HUES6 (cell line): Measurements from ENCODE around the gene TEK.

Experiments used
- H3K27ac ChIP-seq: 2 replicates; pipeline ENCODE4 v1.7.0; 2013; ENCODE audit warnings: low read depth, mild to moderate bottlenecking, low read length, inconsistent platforms
- H3K27me3 ChIP-seq: 2 replicates; pipeline ENCODE4 v1.6.1; 2013; ENCODE audit warnings: low read length; ENCODE audit not compliant: control insufficient read depth, insufficient read depth
- H3K36me3 ChIP-seq: 2 replicates; pipeline ENCODE4 v1.6.1; 2013; ENCODE audit warnings: low read length; ENCODE audit not compliant: control insufficient read depth, insufficient read depth
- H3K4me1 ChIP-seq: 2 replicates; pipeline ENCODE4 v1.6.1; 2013; ENCODE audit warnings: low read length; ENCODE audit not compliant: control insufficient read depth, insufficient read depth
- H3K4me3 ChIP-seq: 2 replicates; pipeline ENCODE4 v1.5.1; 2013; ENCODE audit warnings: low read depth, low read length
- H3K9ac ChIP-seq: one replicate; pipeline ENCODE4 v1.6.1; 2013; ENCODE audit warnings: mild to moderate bottlenecking, low read length
- H3K9me3 ChIP-seq: 2 replicates; pipeline ENCODE4 v1.6.1; 2013; ENCODE audit warnings: low read depth, low read length; ENCODE audit not compliant: control insufficient read depth, insufficient read depth

Gene TEK

DNA sequence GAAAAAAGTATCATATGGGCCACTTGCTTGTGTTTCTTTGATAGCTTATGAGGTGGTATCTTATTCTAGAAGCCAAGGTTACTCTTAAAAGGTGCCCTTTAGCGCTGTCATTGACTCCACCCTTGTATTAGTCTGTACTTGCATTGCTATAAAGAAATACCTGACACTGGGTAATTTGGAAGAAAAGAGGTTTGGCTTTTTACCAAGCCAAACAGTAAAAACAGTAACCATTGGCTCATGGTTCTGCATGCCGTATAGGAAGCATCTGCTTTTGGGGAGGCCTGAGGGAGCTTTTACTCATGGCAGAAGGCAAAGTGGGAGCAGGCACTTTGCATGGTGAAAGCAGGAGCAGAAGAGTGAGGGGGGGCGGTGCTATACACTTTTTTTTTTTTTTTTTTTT, 87.4 kb downstream of the TEK start:
- Histone ChIP-seq H3K36me3 (no peaks in the 10 kb centered on the region), H3K4me1 (peaks cover 7% of the 10 kb centered on the region; the same call in 1 of the 2 replicates), H3K27me3 (no peaks in the 10 kb centered on the region), H3K27ac (no peak overlapping the region), H3K4me3 (no peak overlapping the region), H3K9me3 (no peaks in the 10 kb centered on the region), H3K9ac (no peak overlapping the region)

DNA sequence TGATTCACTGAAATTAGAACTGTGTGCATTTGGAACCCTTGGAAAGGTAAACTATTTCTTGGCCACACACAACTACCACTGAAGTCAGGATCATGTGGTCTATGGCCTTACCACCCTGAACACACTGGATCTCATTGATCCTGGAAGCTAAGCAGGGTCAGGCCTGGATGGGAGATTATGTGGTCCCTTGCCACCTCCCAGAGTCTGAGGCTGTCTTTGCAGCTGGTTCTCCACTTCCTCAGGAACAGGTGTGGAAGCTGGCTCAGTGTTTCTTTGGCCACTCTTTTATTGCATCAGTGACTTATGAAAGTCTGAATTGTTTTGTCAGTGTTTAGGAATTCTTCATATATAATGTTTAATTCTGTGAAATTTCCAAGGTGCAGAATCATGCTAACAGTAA, 89.2 kb downstream of the TEK start:
- H3K9me3 ChIP-seq = no peaks in the 10 kb centered on the region
- no peaks in the 10 kb centered on the region for H3K27me3 ChIP-seq
- H3K4me3 ChIP-seq = no peak overlapping the region
- no peak overlapping the region for H3K9ac ChIP-seq
- no peak overlapping the region for H3K27ac ChIP-seq
- no peaks in the 10 kb centered on the region for H3K36me3 ChIP-seq
- peaks cover 7% of the 10 kb centered on the region; the same call in 1 of the 2 replicates for H3K4me1 ChIP-seq

DNA sequence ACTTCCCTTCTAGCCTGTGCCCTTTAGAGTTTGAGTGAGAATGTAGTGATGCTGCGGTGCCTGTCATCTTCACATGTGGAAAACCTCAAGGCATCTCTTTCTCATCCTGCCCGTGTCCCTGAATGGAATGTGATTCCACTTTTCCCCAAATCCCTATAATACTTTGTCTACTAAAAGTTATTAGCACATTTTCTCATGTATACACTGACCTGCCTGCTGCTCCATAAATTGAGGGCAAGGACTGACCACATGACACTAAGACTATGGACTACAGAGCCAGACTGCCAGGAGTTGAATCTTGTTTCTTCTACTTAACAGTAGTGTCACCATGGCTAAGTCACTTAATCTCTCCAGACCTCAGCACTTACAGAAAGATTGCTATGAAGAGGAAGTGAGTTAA, 93.0 kb downstream of the TEK start:
- Histone ChIP-seq H3K27ac (no peak overlapping the region), H3K36me3 (no peaks in the 10 kb centered on the region), H3K4me1 (no peaks in the 10 kb centered on the region), H3K27me3 (no peaks in the 10 kb centered on the region), H3K4me3 (no peak overlapping the region), H3K9me3 (no peaks in the 10 kb centered on the region), H3K9ac (no peak overlapping the region)

DNA sequence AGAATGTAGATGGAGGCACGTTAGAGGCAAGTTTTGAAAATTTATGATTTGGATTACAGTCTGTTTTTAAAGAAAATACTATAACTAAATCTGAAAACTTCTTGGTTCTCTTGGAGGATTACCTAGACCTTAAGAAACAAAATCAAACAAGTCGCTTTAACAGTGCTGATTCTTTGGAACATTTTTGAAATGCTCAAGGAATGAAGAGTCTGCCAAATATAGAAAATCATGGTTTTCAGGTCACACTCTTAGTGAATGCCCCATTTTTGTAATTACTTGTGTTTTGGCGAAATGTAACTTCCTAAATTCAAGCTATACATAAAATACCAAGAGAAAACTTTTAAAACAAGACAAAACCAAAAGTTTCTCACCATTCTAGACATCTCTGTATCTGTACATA, 94.8 kb downstream of the TEK start:
- no peak overlapping the region for H3K27ac ChIP-seq
- no peak overlapping the region for H3K4me3 ChIP-seq
- H3K27me3 ChIP-seq = no peaks in the 10 kb centered on the region
- H3K36me3 ChIP-seq = no peaks in the 10 kb centered on the region
- no peaks in the 10 kb centered on the region for H3K9me3 ChIP-seq
- H3K9ac ChIP-seq = no peak overlapping the region
- H3K4me1 ChIP-seq = no peaks in the 10 kb centered on the region

DNA sequence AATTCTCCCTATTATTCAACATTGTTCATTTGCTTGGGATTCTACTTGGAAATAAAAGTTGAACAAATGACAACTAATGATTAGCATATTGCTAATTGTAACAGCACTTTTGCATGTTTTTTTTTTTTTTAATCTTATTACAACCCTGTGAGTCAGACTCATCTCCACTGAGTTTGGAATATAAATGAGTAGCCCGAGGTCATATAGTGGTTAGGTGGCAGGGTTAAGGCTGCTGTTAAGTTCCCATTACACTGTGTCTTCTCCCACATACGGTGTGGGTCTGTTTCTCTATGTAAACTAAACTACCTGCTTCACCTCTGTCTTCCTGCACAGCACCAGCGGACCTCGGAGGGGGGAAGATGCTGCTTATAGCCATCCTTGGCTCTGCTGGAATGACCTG, 95.6 kb downstream of the TEK start:
- Histone ChIP-seq H3K4me3 (no peak overlapping the region), H3K4me1 (no peaks in the 10 kb centered on the region), H3K27me3 (no peaks in the 10 kb centered on the region), H3K9ac (no peak overlapping the region), H3K36me3 (no peaks in the 10 kb centered on the region), H3K9me3 (no peaks in the 10 kb centered on the region), H3K27ac (no peak overlapping the region)

DNA sequence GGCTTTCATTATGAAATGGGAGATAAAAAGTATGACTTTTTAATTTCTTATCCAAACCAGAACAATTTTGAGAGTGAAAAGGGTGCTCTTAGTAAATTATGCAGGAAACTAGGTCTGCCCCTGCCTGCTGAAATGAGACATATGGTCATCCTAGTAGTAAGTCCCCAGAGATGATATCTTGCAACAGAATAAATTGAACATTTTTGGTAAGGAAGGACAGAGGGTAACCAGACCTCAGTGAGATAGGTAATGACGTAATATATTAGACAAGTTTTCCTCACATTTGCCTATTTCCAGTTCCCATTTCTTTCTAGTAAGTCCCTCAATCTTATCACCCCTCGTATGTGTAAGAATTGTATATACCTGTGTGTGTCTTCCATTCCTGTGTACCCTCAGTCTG, 96.2 kb downstream of the TEK start:
- Histone ChIP-seq H3K27me3 (no peaks in the 10 kb centered on the region), H3K4me1 (no peaks in the 10 kb centered on the region), H3K4me3 (no peak overlapping the region), H3K9ac (no peak overlapping the region), H3K27ac (no peak overlapping the region), H3K36me3 (no peaks in the 10 kb centered on the region), H3K9me3 (no peaks in the 10 kb centered on the region)

DNA sequence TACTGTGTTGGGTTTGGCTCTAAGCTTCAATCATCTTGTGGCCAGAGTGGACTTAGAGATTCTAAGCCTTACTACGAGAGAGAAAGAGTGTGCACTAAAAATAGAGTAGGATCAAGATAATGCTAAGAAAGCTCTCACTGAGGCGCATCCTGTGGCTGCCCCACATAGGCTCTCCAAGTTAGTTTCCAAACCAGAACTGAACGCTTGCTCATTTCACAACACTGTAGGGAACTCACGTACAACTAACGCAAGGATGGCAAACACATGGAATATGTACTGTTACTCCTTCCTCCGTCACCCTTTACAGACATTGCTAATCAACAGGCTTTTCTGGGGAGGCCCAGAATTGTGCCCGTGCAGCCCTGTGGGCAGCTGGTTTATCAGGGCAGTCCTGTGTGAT, 97.0 kb downstream of the TEK start:
- no peaks in the 10 kb centered on the region for H3K36me3 ChIP-seq
- H3K4me1 ChIP-seq = no peaks in the 10 kb centered on the region
- no peaks in the 10 kb centered on the region for H3K9me3 ChIP-seq
- H3K9ac ChIP-seq = no peak overlapping the region
- no peak overlapping the region for H3K27ac ChIP-seq
- H3K4me3 ChIP-seq = no peak overlapping the region
- H3K27me3 ChIP-seq = no peaks in the 10 kb centered on the region

DNA sequence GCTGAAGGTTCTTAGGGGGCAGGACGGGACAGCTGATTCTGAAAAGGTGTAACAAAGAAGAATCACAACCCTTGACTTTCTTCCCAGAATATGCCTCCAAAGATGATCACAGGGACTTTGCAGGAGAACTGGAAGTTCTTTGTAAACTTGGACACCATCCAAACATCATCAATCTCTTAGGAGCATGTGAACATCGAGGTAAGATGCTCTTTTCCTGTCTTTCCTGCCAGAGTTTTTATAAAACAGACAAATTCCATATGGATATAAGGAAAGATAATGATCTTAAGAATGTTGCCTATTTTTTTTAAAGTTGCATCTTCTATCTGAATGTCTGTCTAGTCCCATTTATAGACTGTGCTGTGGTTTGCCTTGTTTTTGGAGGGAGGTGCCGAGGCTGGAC, 100.0 kb downstream of the TEK start:
- no peak overlapping the region for H3K27ac ChIP-seq
- H3K9ac ChIP-seq = no peak overlapping the region
- no peaks in the 10 kb centered on the region for H3K36me3 ChIP-seq
- no peaks in the 10 kb centered on the region for H3K9me3 ChIP-seq
- H3K4me3 ChIP-seq = no peak overlapping the region
- H3K4me1 ChIP-seq = no peaks in the 10 kb centered on the region
- no peaks in the 10 kb centered on the region for H3K27me3 ChIP-seq

DNA sequence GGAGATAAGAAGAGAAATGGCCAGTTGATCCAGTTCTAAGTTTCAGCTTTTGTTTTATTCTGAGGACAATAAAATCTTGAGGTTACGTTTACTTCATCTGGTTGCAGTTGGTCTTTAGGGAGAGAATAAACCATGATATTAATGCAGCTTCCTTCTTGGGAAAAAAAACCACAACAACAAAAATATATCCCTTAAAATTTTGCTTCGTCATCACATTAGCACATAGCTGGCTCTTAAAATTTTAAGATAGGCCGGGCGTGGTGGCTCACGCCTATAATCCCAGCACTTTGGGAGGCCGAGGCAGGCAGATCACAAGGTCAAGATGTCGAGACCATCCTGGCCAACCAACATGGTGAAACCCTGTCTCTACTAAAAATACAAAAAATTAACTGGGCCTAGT, 101.6 kb downstream of the TEK start:
- Histone ChIP-seq H3K4me3 (no peak overlapping the region), H3K9me3 (no peaks in the 10 kb centered on the region), H3K27me3 (no peaks in the 10 kb centered on the region), H3K9ac (no peak overlapping the region), H3K27ac (no peak overlapping the region), H3K4me1 (no peaks in the 10 kb centered on the region), H3K36me3 (no peaks in the 10 kb centered on the region)

DNA sequence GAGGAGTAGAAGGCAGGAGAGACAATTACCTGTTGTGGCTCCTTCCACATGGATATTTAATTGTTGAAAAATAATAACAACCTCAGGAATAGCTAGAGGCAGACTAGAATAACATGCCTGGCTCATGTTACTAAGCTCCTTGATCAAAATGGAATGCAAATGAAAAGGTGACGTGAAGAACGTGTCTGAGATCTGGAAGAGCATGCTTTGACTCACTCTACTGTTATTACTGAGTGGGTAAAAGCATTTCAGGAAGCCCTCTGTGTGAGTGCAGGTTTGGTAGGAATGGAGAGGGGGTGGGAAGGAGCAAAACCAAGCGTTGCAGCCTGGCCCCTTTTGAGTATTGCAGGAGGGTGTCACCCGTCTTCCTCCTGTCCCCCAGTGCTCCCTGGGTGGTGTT, 103.2 kb downstream of the TEK start:
- Histone ChIP-seq H3K9ac (no peak overlapping the region), H3K27ac (no peak overlapping the region), H3K36me3 (no peaks in the 10 kb centered on the region), H3K9me3 (no peaks in the 10 kb centered on the region), H3K27me3 (no peaks in the 10 kb centered on the region), H3K4me3 (no peak overlapping the region), H3K4me1 (no peaks in the 10 kb centered on the region)

DNA sequence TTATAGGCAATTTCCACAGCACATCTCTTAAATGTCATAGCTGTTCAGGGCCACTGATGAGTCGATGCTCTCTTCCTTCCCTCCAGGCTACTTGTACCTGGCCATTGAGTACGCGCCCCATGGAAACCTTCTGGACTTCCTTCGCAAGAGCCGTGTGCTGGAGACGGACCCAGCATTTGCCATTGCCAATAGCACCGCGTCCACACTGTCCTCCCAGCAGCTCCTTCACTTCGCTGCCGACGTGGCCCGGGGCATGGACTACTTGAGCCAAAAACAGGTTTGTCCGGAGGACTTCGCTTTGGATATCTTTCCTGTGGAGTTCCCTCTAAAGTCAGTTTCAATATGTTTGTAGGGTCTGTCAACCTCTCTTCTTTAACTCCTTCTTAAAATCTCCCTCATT, 103.6 kb downstream of the TEK start:
- Histone ChIP-seq H3K36me3 (no peaks in the 10 kb centered on the region), H3K4me1 (no peaks in the 10 kb centered on the region), H3K9me3 (no peaks in the 10 kb centered on the region)

DNA sequence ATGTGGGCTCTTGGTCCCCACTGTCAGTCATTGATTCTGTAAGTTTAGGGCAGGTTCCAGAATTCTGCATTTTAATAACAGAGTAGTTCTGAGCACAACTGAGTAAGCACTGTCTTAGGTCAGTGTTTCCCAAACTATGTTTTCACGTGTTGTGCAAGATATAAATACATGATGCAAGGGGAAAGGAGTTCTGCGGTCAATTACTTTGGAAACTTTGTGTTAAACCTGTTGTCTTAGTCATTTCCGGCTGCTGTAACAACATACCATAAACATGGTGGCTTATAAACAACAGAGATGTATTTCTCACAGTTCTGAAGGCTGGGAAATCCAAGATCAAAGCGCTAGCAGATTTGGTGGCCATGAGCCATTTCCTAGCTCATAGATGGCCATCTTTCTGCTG, 118.2 kb downstream of the TEK start:
- H3K27me3 ChIP-seq = no peaks in the 10 kb centered on the region
- no peaks in the 10 kb centered on the region; the same call in 1 of the 2 replicates for H3K9me3 ChIP-seq
- H3K27ac ChIP-seq = no peak overlapping the region
- H3K4me1 ChIP-seq = no peaks in the 10 kb centered on the region
- no peak overlapping the region for H3K9ac ChIP-seq
- H3K36me3 ChIP-seq = no peaks in the 10 kb centered on the region
- H3K4me3 ChIP-seq = no peak overlapping the region

More for the DNA sequence above, 103.6 kb downstream of the TEK start:
- no peaks in the 10 kb centered on the region for H3K27me3 ChIP-seq
- no peak overlapping the region for H3K4me3 ChIP-seq
- no peak overlapping the region for H3K9ac ChIP-seq
- no peak overlapping the region for H3K27ac ChIP-seq
